ENCODE measurements around the gene CLSTN2.

GRCh38 chr3:140135461-140135860 lies 200.5 kb downstream of the CLSTN2 start:
- no peak for TF ChIP-seq ZSCAN12 (CRISPR knock-in tag; IDR thresholded peaks at IDR 0.05)
- TF ChIP-seq CTCF (CRISPR knock-in tag; IDR thresholded peaks at IDR 0.05): no peak
